ENCODE data around the gene USP7.

- TF ChIP-seq CTCF (IDR thresholded peaks at IDR 0.05) (no peak), ZFX (IDR thresholded peaks at IDR 0.05; ENCODE audit: borderline replicate concordance) (no peak)
Measured at GRCh38 chr16:8866118-8866883, 97.4 kb downstream of the USP7 start.

Data from 22Rv1 (cell line).